Ovary (tissue), 3 donors: Measurements from ENCODE around the gene RYR2.

Source experiments
- CTCF ChIP-seq, 3 donors: fragments of 450-650 bp in 2 of 3; fragments of 200-600 bp in 1 of 3; IDR thresholded peaks; one replicate each; pipeline versions ENCODE4 v1.5.1 to v1.8.0; 2016 to 2022; ENCODE audit warnings: antibody characterized with exemption in 3 of 3, mild to moderate bottlenecking in 1 of 3
- EP300 ChIP-seq: sonication (generic); formaldehyde crosslinking; IDR thresholded peaks from one replicate; pipeline ENCODE4 v1.6.1; 2017; ENCODE audit warnings: antibody characterized with exemption
- POLR2A ChIP-seq: fragments of 450-650 bp; IDR thresholded peaks from one replicate; pipeline ENCODE4 v1.6.1; 2017; ENCODE audit warnings: antibody characterized with exemption, mild to moderate bottlenecking, moderate library complexity
- donor health status: DM: no; HTN: no; CAD: no.

DNA sequence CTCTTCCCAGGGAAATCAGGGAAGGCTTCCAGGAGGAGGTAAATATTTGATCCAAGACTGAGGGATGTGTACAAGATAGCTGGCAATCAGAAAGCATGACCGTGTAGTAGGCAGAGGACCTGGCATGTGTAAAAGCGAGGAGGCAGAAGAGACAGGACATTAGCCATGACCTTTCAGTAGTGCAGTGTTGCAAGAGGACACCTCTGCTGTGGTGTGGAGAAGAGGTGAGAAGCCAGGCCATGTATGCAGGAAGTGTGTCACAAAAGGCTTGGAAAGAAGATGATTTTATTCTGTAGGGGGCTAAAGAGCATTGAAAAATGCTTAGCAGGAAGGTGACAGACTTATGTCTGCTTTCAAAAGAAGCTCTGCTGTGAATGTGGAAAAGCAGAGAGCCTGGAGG, 467.8 kb downstream of the RYR2 start:
- TF ChIP-seq CTCF (IDR thresholded peaks at IDR 0.05): no peak
- no peak for TF ChIP-seq POLR2A
- TF ChIP-seq EP300: no peak
